SK-N-SH (cell line): ENCODE data around the gene GGA3. TPM values are rescaled to one million over a fixed set of nuclear protein-coding genes. Genes with fewer than 3 reads are reported as not detected.

Source experiments
- CTCF ChIA-PET: fragments of 300-600, 350-600 bp; formaldehyde crosslinking; extraction: SDS; loops from one replicate; lab custom pipeline; 2021; lab: Yijun Ruan, JAX
- POLR2A ChIA-PET: fragments of 350-600 bp; sonication (Branson Sonifier 250); formaldehyde crosslinking; extraction: SDS; loops from one replicate; lab custom pipeline; 2020; ENCODE audit warnings: antibody characterized with exemption, inconsistent platforms; lab: Yijun Ruan, JAX
- DNase-seq: peaks from one replicate; pipeline ENCODE4 v3.0.0; 2012
- H2AFZ ChIP-seq: fragments of 200-600 bp; sonication (generic); 2 replicates; pipeline ENCODE4 v1.8.1; 2016; ENCODE audit warnings: antibody characterized with exemption, mild to moderate bottlenecking, low read depth
- H3F3A ChIP-seq: fragments of 200-600 bp; sonication (generic); replicated peaks from 2 replicates; pipeline ENCODE3; 2016; ENCODE audit warnings: antibody characterized with exemption, mild to moderate bottlenecking; ENCODE audit not compliant: insufficient read depth
- H3K27ac ChIP-seq, 2 experiments: fragments of 200-500 bp in 1 of 2; fragments of 200-600 bp in 1 of 2; sonication (Bioruptor generic) in 1 of 2; sonication (generic), shearing (Covaris generic) in 1 of 2; 2 replicates each; pipeline versions ENCODE4 v1.5.1 to v1.6.1; 2014 to 2016; ENCODE audit warnings: low read depth in 2 of 2, inconsistent platforms in 1 of 2, low read length in 1 of 2, mild to moderate bottlenecking in 1 of 2, mixed read lengths in 1 of 2
- H3K27me3 ChIP-seq: fragments of 200-600 bp; sonication (generic), shearing (Covaris generic); 2 replicates; pipeline ENCODE4 v1.6.1; 2016; ENCODE audit warnings: mixed run types; ENCODE audit not compliant: insufficient read depth
- H3K36me3 ChIP-seq, 2 experiments: fragments of 200-500 bp in 1 of 2; fragments of 200-600 bp in 1 of 2; sonication (Bioruptor generic) in 1 of 2; sonication (generic) in 1 of 2; replicated peaks in 1 of 2; 2 replicates each; pipeline versions ENCODE3 to v1.5.1; 2014 to 2016; ENCODE audit warnings: low read length in 1 of 2, mild to moderate bottlenecking in 1 of 2; ENCODE audit not compliant: insufficient read depth in 2 of 2, control insufficient read depth in 1 of 2
- H3K4me1 ChIP-seq, 2 experiments: fragments of 200-500 bp in 1 of 2; fragments of 200-600 bp in 1 of 2; sonication (Bioruptor generic) in 1 of 2; sonication (generic), shearing (Covaris generic) in 1 of 2; 2 replicates each; pipeline versions ENCODE4 v1.5.1 to v1.6.1; 2014 to 2016; ENCODE audit warnings: low read depth in 1 of 2, low read length in 1 of 2, mixed run types in 1 of 2; ENCODE audit not compliant: insufficient read depth in 2 of 2, control insufficient read depth in 1 of 2
- H3K4me2 ChIP-seq: fragments of 200-600 bp; sonication (generic), shearing (Covaris generic); 2 replicates; pipeline ENCODE4 v1.6.1; 2017; ENCODE audit warnings: mixed run types
- H3K4me3 ChIP-seq, 2 experiments: fragments of 200-500 bp in 1 of 2; fragments of 200-600 bp in 1 of 2; sonication (Bioruptor generic) in 1 of 2; sonication (generic), shearing (Covaris generic) in 1 of 2; 2 replicates each; pipeline versions ENCODE4 v1.5.1 to v1.8.1; 2014 to 2016; ENCODE audit warnings: low read depth in 2 of 2, inconsistent platforms in 1 of 2, low read length in 1 of 2, mild to moderate bottlenecking in 1 of 2, mixed read lengths in 1 of 2, moderate library complexity in 1 of 2
- H3K79me2 ChIP-seq: fragments of 200-600 bp; sonication (generic); 2 replicates; pipeline ENCODE4 v1.8.1; 2017; ENCODE audit warnings: mild to moderate bottlenecking; ENCODE audit not compliant: insufficient read depth
- H3K9ac ChIP-seq: fragments of 200-600 bp; sonication (generic); 2 replicates; pipeline ENCODE4 v1.6.1; 2017; ENCODE audit warnings: mixed run types
- H3K9me2 ChIP-seq: fragments of 200-600 bp; sonication (generic); 2 replicates; pipeline ENCODE4 v1.6.1; 2017; ENCODE audit warnings: mixed run types
- H3K9me3 ChIP-seq: fragments of 200-600 bp; sonication (generic); 2 replicates; pipeline ENCODE4 v1.6.1; 2017; ENCODE audit warnings: mixed run types, mild to moderate bottlenecking, moderate library complexity
- H4K20me1 ChIP-seq: fragments of 200-600 bp; sonication (generic); 2 replicates; pipeline ENCODE4 v1.6.1; 2017; ENCODE audit warnings: mild to moderate bottlenecking, mixed run types; ENCODE audit not compliant: insufficient read depth
- CTCF ChIP-seq: fragments of 200-600 bp; sonication (generic); IDR thresholded peaks from 2 replicates; pipeline ENCODE4 v1.6.1; 2017; ENCODE audit warnings: antibody characterized with exemption, mild to moderate bottlenecking, moderate library complexity
- ELF1 ChIP-seq: IDR thresholded peaks from 2 replicates; pipeline ENCODE4 v1.4.0; 2012
- EZH2phosphoT487 ChIP-seq: fragments of 200-600 bp; sonication (generic); IDR thresholded peaks from 2 replicates; pipeline ENCODE4 v1.6.1; 2017; ENCODE audit warnings: low read depth, mixed run types, mild to moderate bottlenecking, antibody characterized with exemption, moderate library complexity, borderline replicate concordance
- FOSL2 ChIP-seq: IDR thresholded peaks from 2 replicates; pipeline ENCODE4 v1.4.0; 2012; ENCODE audit warnings: low read depth, mild to moderate bottlenecking, moderate library complexity, borderline replicate concordance
- IRF3 ChIP-seq: fragments of 150-350 bp; IDR thresholded peaks from 2 replicates; pipeline ENCODE4 v1.6.1; 2016; ENCODE audit warnings: mild to moderate bottlenecking, low read depth, low read length
- NRF1 ChIP-seq: IDR thresholded peaks from 2 replicates; pipeline ENCODE4 v1.6.1; 2012; ENCODE audit warnings: low read depth, mild to moderate bottlenecking, low read length
- RFX5 ChIP-seq: IDR thresholded peaks from 2 replicates; pipeline ENCODE4 v1.6.1; 2012; ENCODE audit warnings: mild to moderate bottlenecking, improper control_type of control experiment, low read length
- TAF1 ChIP-seq: IDR thresholded peaks from 2 replicates; pipeline ENCODE4 v1.6.1; 2012; ENCODE audit warnings: low read depth, mild to moderate bottlenecking, low read length, moderate library complexity, borderline replicate concordance
- USF2 ChIP-seq: fragments of 150-350 bp; IDR thresholded peaks from 2 replicates; pipeline ENCODE4 v1.6.1; 2017; ENCODE audit warnings: antibody characterized with exemption, low read length, low read depth, borderline replicate concordance
- WGBS: methylation state at CpG from one replicate; pipeline ENCODE4 v1.1.6; 2017; ENCODE audit warnings: low lambda C conversion rate; 5-methylcytosine and 5-hydroxymethylcytosine counted together
- polyA plus RNA-seq, 3 experiments: library from polyadenylated mRNA; depleted of rRNA; stranded (reverse); fragments of >200 nt; gene quantifications; 2 replicates each; pipeline ENCODE4 v1.2.3, GENCODE V29; 2012

The GGA3 gene
- polyA plus RNA-seq, 1 of the 3 experiments (the other 2 are of a cell fraction): 42.5 TPM

- TF ChIP-seq IRF3 (no peak), CTCF (peak; percentile 62), FOSL2 (no peak), USF2 (no peak), TAF1 (no peak; the same call in 1 of the 2 replicates), EZH2phosphoT487 (no peak), ELF1 (no peak; the same call in 1 of the 2 replicates), RFX5 (no peak; the same call in 1 of the 2 replicates), NRF1 (no peak)
These were observed 10.0 kb upstream of the GGA3 start (continued) for GRCh38 chr17:75271233-75271954.

- H3K79me2 ChIP-seq: peaks cover 9% of the 10 kb centered on the region
- no peaks in the 10 kb centered on the region for H3K9me2 ChIP-seq
- no peak for DNase-seq
- H3K4me1 ChIP-seq: peaks cover 24 to 44% of the 10 kb centered on the region in 2 experiments; a peak in 3 of 4 replicates
- CTCF ChIA-PET: interaction anchor here (0.5 to 6.8 kb wide), 66 partner anchors 10 to 557 kb away, joined by 3 to 102 read pairs (median 4); partner anchors contain the start of genes ATP5PD, GGA3, GRB2 and KCTD2
- peak within 1 kb of the TSS; percentile 74 to 82 for H3K4me3 ChIP-seq
- H3K4me2 ChIP-seq: peak within 1 kb of the TSS; percentile 100
- WGBS: no CpG with 5 or more reads among the region's 39 CpGs
- H3K27me3 ChIP-seq: no peaks in the 10 kb centered on the region
- TF ChIP-seq NRF1 (peak; percentile 41), CTCF (no peak)
- TF ChIP-seq, all 33 proteins: peak for 1
- POLR2A ChIA-PET: interaction anchor here (0.7 to 5.3 kb wide), 14 partner anchors 9 to 398 kb away, joined by 3 to 67 read pairs (median 5); partner anchors contain the start of genes GGA3, GRB2, MRPL58 and MRPS7
- H2AFZ ChIP-seq: peak within 1 kb of the TSS; percentile 100
- peak within 1 kb of the TSS; percentile 74 to 97 for H3K27ac ChIP-seq
- no peaks in the 10 kb centered on the region for H4K20me1 ChIP-seq
- H3K9ac ChIP-seq: peak within 1 kb of the TSS; percentile 85
- H3K9me3 ChIP-seq: no peaks in the 10 kb centered on the region
- peaks cover 6% of the 10 kb centered on the region for H3F3A ChIP-seq
- H3K36me3 ChIP-seq: peaks cover 7 to 13% of the 10 kb centered on the region in 2 experiments
These were observed 9.5 kb upstream of the GGA3 start, which contains the start of gene MIF4GD for GRCh38 chr17:75270966-75271232. MIF4GD (minus strand) TSS chr17:75271231; CDS start chr17:75270195, 1,036 bp downstream.
